Panc1 (cell line): Measurements from ENCODE around the gene FXYD3. TPM values are rescaled to one million over a fixed set of nuclear protein-coding genes. Genes with fewer than 3 reads are reported as not detected.

Source experiments
- ATAC-seq: fragments of 200-7000 bp; cut with Tn5 transposase; 2 replicates; pipeline ENCODE4 v1.9.1; 2020; ENCODE audit warnings: mild to moderate bottlenecking, moderate library complexity
- BruUV-seq: library from RNA; stranded (reverse); fragments of 400-500 nt; replicated peaks from 2 replicates; lab custom pipeline; 2021; lab: Mats Ljungman, UMichigan
- CTCF ChIA-PET: fragments of 300-600 bp; sonication (Branson Sonifier 250); formaldehyde crosslinking; loops from one replicate; lab custom pipeline; 2022; ENCODE audit warnings: antibody characterized with exemption; lab: Charles Lee
- POLR2A ChIA-PET: fragments of 300-600 bp; sonication (Branson Sonifier 250); formaldehyde crosslinking; loops from one replicate; lab custom pipeline; 2022; ENCODE audit warnings: antibody characterized with exemption; lab: Charles Lee
- DNase-seq: peaks from one replicate; pipeline ENCODE4 v3.0.0-alpha.2; 2010; ENCODE audit warnings: low read depth, low spot score
- H3K27ac ChIP-seq: 2 replicates; pipeline ENCODE4 v1.5.1; 2011; ENCODE audit warnings: mild to moderate bottlenecking, low read length, inconsistent platforms
- H3K27me3 ChIP-seq: fragments of 200-500 bp; sonication (Bioruptor generic); 2 replicates; pipeline ENCODE4 v1.6.0; 2014; ENCODE audit warnings: low read length, inconsistent platforms; ENCODE audit not compliant: control insufficient read depth, insufficient read depth
- H3K36me3 ChIP-seq: fragments of 200-500 bp; sonication (Bioruptor generic); 2 replicates; pipeline ENCODE4 v1.5.1; 2014; ENCODE audit warnings: inconsistent platforms, mild to moderate bottlenecking, low read length, moderate library complexity; ENCODE audit not compliant: control insufficient read depth, insufficient read depth
- H3K4me1 ChIP-seq: 2 replicates; pipeline ENCODE4 v1.5.1; 2011; ENCODE audit warnings: inconsistent platforms, mild to moderate bottlenecking, low read length, moderate library complexity; ENCODE audit not compliant: control insufficient read depth, insufficient read depth
- H3K4me3 ChIP-seq, 2 experiments: 2 replicates each; pipeline ENCODE4 v1.5.1; 2011 to 2012; ENCODE audit warnings: low read depth in 2 of 2, low read length in 2 of 2, mild to moderate bottlenecking in 2 of 2, inconsistent platforms in 1 of 2, moderate library complexity in 1 of 2
- H3K9me3 ChIP-seq: fragments of 200-500 bp; sonication (Bioruptor generic); 2 replicates; pipeline ENCODE4 v1.5.1; 2014; ENCODE audit warnings: low read depth, mild to moderate bottlenecking, inconsistent platforms, low read length, moderate library complexity; ENCODE audit not compliant: control insufficient read depth, insufficient read depth
- CTCF ChIP-seq: fragments of 450-650 bp; IDR thresholded peaks from 2 replicates; pipeline ENCODE4 v1.5.1; 2017; ENCODE audit warnings: mild to moderate bottlenecking
- POLR2AphosphoS5 ChIP-seq: IDR thresholded peaks from 2 replicates; pipeline ENCODE4 v1.6.1; 2012; ENCODE audit warnings: mild to moderate bottlenecking, low read depth, low read length, moderate library complexity
- REST ChIP-seq, 2 experiments: IDR thresholded peaks; 2 replicates each; pipeline ENCODE4 v1.6.1; 2011 to 2012; ENCODE audit warnings: low read depth in 2 of 2, control low read depth in 1 of 2, low read length in 1 of 2, mild to moderate bottlenecking in 1 of 2, moderate library complexity in 1 of 2; ENCODE audit not compliant: insufficient read depth in 1 of 2
- SIN3A ChIP-seq: IDR thresholded peaks from 2 replicates; pipeline ENCODE4 v1.6.1; 2012; ENCODE audit warnings: low read depth, mild to moderate bottlenecking, low read length, moderate library complexity, borderline replicate concordance; ENCODE audit not compliant: insufficient read depth
- TCF7L2 ChIP-seq: IDR thresholded peaks from 2 replicates; pipeline ENCODE4 v1.6.1; 2011; ENCODE audit warnings: mild to moderate bottlenecking, low read depth, low read length, inconsistent platforms
- in situ Hi-C: cut with HindIII; loops from 2 replicates; pipeline ENCODE4 v1.10.0; 2016; ENCODE audit warnings: low sequenced_read_pairs, low pct_unique_long_range_greater_than_20kb
- intact Hi-C: fragments of 100-400 bp; cut with micrococcal nuclease; formaldehyde crosslinking; loops from one replicate; pipeline ENCODE4 v1.10.0; 2022; ENCODE audit not compliant: unreplicated experiment
- total RNA-seq: library from RNA; stranded (reverse); gene quantifications from one replicate; pipeline ENCODE4 v1.2.1, GENCODE V29; 2021; ENCODE audit not compliant: unreplicated experiment

Gene FXYD3
- total RNA-seq, 1 experiment from 2014 or later: not detected

- intact Hi-C loops (no loop called here), in situ Hi-C loops (no loop called here)
- TF ChIP-seq TCF7L2: no peak
- no peak for TF ChIP-seq CTCF
- no peak for TF ChIP-seq SIN3A
- TF ChIP-seq REST (IDR thresholded peaks at IDR 0.05; ENCODE audit: insufficient read depth in 1 of 2, low read depth in 2 of 2, low read length in 1 of 2): no peak
- no peak for TF ChIP-seq POLR2AphosphoS5
- no peaks in the 10 kb centered on the region for H3K36me3 ChIP-seq
- no TSS peak for BruUV-seq
- DNase-seq (no peak), ATAC-seq (no peak)
- no peak overlapping the region for H3K27ac ChIP-seq
- H3K4me3 ChIP-seq: no peak overlapping the region
- peaks cover 8% of the 10 kb centered on the region for H3K4me1 ChIP-seq
- no peaks in the 10 kb centered on the region for H3K9me3 ChIP-seq
- 0 out of 2 replicates have a peak, but pooled peaks cover 2% of the 10 kb centered on the region for H3K27me3 ChIP-seq
- ChIA-PET CTCF (no interaction called here), POLR2A (no interaction called here)
Measured at GRCh38 chr19:35120898-35121297, 5.3 kb downstream of the FXYD3 start.

GRCh38 chr19:35122687-35123551 is 7.3 kb downstream of the FXYD3 start:
- no peak for ATAC-seq
- no TSS peak for BruUV-seq
- ChIA-PET CTCF (interaction anchor here (0.7 kb wide), 1 partner anchor 14 kb away, joined by 4 read pairs; no protein-coding TSS in a partner anchor), POLR2A (no interaction called here)
- peaks cover 8% of the 10 kb centered on the region for H3K4me1 ChIP-seq
- no peaks in the 10 kb centered on the region for H3K36me3 ChIP-seq
- H3K4me3 ChIP-seq: no peak overlapping the region
- TF ChIP-seq SIN3A (no peak), CTCF (no peak), POLR2AphosphoS5 (no peak), TCF7L2 (no peak), REST (IDR thresholded peaks at IDR 0.05; ENCODE audit: insufficient read depth in 1 of 2, low read depth in 2 of 2, low read length in 1 of 2) (no peak)
- H3K27ac ChIP-seq: no peak overlapping the region
- in situ Hi-C loops (no loop called here), intact Hi-C loops (no loop called here)
- no peaks in the 10 kb centered on the region for H3K27me3 ChIP-seq
- no peaks in the 10 kb centered on the region for H3K9me3 ChIP-seq
- no peak for DNase-seq
